Ammon's horn (tissue), 1 donor: Measurements from ENCODE around the gene FANCF.
A peak's percentile ranks its signal among the peaks of the same experiment; 100 is the strongest.
"Not testable (repeated sequence)": the region's sequence is repeated elsewhere in the genome, so short reads cannot be mapped to it uniquely, and the experiment has no call there.

ENCODE experiments used
- DNase-seq: peaks from one replicate; pipeline ENCODE4 v3.0.0-alpha.2; 2016; ENCODE audit warnings: low spot score

FANCF gene

GRCh38 chr11:22625448-22626287, at the start of gene FANCF:
TSS of gene FANCF (minus strand) at chr11:22625823. CDS start at chr11:22625810, 13 bp downstream.
- peak; percentile 98 for DNase-seq

- no peak for DNase-seq
Observed at GRCh38 chr11:22674470-22675439, 49.1 kb upstream of the FANCF start.

GRCh38 chr11:22671751-22672150, 46.1 kb upstream of the FANCF start:
- DNase-seq = no peak

- peak; percentile 16 for DNase-seq
Observed at GRCh38 chr11:22670830-22671229, 45.2 kb upstream of the FANCF start.

GRCh38 chr11:22669368-22669767, 43.7 kb upstream of the FANCF start:
- DNase-seq = no peak

GRCh38 chr11:22668005-22668796, 42.6 kb upstream of the FANCF start:
- no peak for DNase-seq

- peak; percentile 56 for DNase-seq
Observed at GRCh38 chr11:22666688-22667439, 41.2 kb upstream of the FANCF start.

- DNase-seq = no peak
Observed at GRCh38 chr11:22666325-22666687, 40.7 kb upstream of the FANCF start, which contains the start of gene GAS2. TSS of gene GAS2 (plus strand) at chr11:22666611. CDS start at chr11:22674870, 8,259 bp downstream.

GRCh38 chr11:22659783-22660182, 34.2 kb upstream of the FANCF start:
- DNase-seq = no peak

- no peak for DNase-seq
Observed at GRCh38 chr11:22657101-22657694, 31.6 kb upstream of the FANCF start.

- DNase-seq = no peak
Observed at GRCh38 chr11:22656130-22656529, 30.5 kb upstream of the FANCF start.

- DNase-seq = not testable (repeated sequence)
Observed at GRCh38 chr11:22652346-22652745, 26.7 kb upstream of the FANCF start.

GRCh38 chr11:22641559-22641958, 15.9 kb upstream of the FANCF start:
- DNase-seq = no peak

GRCh38 chr11:22640862-22641261, 15.2 kb upstream of the FANCF start:
- DNase-seq = no peak

GRCh38 chr11:22635689-22636088, 10.1 kb upstream of the FANCF start:
- no peak for DNase-seq

GRCh38 chr11:22634897-22635629, 9.4 kb upstream of the FANCF start:
- no peak for DNase-seq

- no peak for DNase-seq
Observed at GRCh38 chr11:22633354-22633902, 7.8 kb upstream of the FANCF start.

GRCh38 chr11:22627421-22627820, 1.8 kb upstream of the FANCF start:
- no peak for DNase-seq

- no peak for DNase-seq
Observed at GRCh38 chr11:22626573-22627239, 1.1 kb upstream of the FANCF start.
